Hematopoietic multipotent progenitor cell treated with erythropoietin and hydrocortisone succinate and interleukin-3 and kit ligand, for 4 days (in vitro differentiated cells): Measurements from ENCODE around the gene MGME1.

Source experiments
- DNase-seq: peaks from one replicate; pipeline ENCODE4 v3.0.0-alpha.2; 2015

The MGME1 gene, protein sequence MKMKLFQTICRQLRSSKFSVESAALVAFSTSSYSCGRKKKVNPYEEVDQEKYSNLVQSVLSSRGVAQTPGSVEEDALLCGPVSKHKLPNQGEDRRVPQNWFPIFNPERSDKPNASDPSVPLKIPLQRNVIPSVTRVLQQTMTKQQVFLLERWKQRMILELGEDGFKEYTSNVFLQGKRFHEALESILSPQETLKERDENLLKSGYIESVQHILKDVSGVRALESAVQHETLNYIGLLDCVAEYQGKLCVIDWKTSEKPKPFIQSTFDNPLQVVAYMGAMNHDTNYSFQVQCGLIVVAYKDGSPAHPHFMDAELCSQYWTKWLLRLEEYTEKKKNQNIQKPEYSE

GRCh38 chr20:17968366-17969277 is at the start of gene MGME1, which contains the start of gene SNX5:
MGME1 (plus strand) TSS chr20:17969018; CDS start chr20:17969860, 842 bp downstream.
SNX5 (minus strand) TSS chr20:17968794; CDS start chr20:17968425, 369 bp downstream.
- peak; percentile 100 for DNase-seq

- DNase-seq = no peak
These were observed 49.7 kb upstream of the MGME1 start for GRCh38 chr20:17919149-17919548.

- peak; percentile 39 for DNase-seq
These were observed 47.0 kb upstream of the MGME1 start for GRCh38 chr20:17921774-17922173.

- peak; percentile 58 for DNase-seq
These were observed 43.5 kb upstream of the MGME1 start for GRCh38 chr20:17925141-17925939.

- DNase-seq = no peak
These were observed 42.9 kb upstream of the MGME1 start for GRCh38 chr20:17925940-17926300.

DNA sequence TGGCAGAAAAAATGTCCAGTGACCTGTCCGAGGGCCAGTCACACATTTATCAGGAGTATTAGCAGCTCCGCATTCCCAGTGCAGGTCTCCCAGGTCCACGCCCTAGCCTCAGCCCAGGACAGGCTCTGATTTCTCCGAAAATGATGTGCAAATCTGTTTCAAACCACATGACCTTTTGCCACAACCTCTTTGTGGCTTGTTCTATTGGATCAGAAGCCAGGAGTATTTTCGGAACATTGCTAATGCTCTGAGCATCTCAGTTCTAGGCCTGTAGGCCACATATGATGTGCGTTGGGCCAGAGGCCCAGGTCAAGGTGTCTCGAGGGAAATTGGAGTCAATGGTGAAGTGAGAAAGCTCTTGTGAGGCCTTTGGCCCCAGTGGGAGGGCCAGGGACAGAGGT is 40.6 kb upstream of the MGME1 start:
- DNase-seq = no peak

GRCh38 chr20:17928633-17929311 is 40.0 kb upstream of the MGME1 start:
- no peak for DNase-seq

DNA sequence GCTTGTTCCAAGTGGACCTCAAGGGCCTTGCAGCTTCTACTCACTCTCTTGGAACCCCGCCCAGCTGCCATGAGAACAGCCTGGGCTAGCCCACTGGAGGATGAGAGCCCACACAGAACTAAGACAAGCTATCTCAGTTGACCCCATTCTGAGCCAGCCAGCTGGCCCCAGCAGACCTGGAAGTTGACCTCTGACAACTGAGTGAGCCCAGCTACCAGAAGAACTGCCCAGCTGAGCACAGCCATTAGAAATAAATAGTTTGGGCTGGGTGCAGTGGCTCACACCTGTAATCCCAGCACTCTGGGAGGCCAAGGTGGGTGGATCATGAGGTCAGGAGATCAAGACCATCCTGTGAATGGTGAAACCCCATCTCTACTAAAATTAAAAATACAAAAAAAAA is 37.3 kb upstream of the MGME1 start:
- DNase-seq = no peak

GRCh38 chr20:17932396-17932795 is 36.4 kb upstream of the MGME1 start:
- DNase-seq = no peak

DNA sequence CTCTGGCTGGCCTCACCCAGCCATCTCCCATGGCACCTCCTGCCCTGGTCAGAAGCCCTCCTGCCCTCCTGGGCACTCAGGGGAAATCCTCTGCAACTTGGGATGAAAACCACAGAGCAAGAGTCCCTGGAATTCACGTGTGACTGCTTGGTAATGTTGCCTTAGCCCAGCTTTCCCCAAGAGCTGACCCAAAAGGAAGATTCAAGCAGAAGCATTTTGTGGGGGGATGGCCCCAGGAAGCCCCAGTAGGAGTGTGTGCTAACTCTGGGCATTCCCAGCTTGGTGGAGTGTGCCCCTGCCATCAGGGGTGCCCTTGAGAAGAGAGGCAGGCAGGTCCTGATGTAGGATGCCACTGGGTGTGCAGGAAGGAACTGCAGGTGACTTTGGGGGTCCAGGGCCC is 35.7 kb upstream of the MGME1 start:
- no peak for DNase-seq

DNA sequence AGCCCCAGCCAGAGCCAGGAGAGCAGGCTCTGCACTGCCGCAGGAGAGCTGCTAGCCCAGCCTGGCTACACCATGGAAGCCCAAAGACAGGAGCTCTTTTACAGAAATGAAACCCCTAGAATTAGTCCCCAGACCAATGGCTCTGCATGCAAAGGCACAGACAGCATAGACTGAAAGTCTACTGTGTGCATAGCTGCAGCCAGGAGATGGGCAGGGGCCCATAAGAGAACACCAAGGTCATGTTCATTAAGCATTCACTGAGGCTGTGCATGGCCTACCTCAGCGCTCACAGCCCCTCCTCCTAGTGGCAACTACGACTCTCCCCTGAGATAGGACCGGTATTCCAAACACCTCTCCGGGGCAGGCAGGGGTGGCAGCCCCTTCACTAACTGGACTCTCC is 35.1 kb upstream of the MGME1 start:
- no peak for DNase-seq

DNA sequence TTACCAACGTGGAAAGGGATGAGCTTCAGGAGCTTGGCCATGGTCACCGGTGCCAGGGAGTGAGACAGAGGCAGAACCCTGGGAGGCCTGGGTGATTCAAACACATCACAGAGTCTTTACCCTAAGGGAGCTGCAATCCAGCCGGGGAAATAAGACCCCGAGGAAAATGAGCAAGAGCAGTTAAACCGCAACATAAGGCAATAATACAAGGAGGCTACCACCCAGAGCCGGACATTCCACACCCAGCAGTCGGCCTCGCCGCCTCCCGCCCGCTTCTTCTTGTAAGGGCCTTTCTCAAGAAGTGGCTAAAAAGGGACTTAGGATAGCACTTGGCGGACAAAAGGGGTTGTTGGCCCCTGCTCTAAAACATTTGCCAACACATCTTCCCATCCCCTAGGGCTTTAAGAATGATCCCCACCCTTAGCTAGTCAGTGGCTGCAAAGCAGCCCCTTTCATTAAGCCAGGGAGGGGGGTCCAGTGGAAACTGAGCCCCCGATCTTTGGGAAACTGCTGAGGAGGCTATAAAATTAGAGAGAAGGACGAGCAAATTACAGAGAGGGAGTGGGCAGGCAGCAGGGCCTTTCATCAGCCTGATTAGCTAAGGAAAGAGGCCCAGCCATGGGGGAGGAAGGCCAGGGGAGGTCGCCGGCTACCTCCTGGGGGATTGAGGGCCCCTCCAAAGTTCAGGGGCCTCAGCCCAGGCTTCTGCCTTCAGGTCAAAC is 34.5 kb upstream of the MGME1 start:
- no peak for DNase-seq

DNA sequence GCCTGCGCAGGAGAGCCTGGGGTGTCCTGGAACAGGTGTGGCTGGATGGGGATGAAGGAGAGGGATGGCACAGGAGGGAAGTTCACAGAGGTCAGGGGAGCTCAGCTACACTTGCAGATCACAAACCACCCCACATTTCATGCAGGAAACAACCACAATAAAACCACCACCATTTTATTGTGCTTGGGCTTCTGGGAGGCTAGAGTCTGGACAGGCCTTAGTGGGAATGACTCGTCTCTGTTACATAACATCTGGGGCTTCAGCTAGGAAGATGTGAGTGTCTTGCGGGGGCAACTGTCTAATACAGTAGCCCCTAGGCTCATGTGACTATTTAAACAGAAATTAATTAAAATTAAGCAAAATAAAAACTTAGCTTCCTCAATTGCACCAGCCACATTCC is 33.6 kb upstream of the MGME1 start:
- DNase-seq = peak; percentile 30

DNA sequence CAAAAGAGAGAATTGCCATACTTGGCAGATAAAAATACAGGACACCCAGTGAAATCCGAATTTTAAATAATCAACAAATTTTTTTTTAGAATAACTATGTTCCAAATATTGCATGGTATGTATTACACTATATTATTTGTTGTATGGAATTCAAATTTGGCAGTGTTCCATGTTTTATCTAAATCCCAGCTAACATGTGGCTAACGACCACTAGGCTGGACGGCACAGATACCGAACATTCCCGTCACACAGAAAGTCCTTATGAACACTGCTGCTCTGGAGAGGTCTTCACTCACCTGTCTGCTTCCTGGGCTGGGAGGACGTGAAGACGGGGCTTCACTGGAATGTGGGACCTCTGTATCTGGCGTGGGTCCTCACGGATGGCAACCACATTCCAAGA is 33.1 kb upstream of the MGME1 start:
- DNase-seq = no peak

DNA sequence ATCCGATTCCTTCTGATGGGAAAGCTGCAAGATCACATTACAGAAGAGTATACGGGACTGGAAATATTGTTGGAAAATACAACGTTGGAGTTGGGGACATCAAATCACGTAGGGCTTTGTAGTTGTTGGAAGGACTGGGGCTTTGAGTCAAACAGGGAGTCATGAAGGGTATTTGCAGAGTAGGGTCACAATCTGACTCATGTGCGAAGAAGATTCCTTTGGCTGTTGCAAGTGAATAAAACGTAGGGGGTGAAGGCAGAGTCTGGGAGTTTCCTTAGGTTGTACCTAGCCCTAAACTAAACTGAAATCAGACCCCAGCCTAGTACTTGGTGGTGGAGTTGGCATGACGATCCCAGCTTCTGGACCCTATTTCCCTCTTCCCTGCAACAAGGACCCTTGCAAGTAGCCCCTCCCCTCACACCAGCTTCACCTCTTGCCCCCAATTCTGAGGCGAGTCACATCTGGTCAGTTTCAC is 32.5 kb upstream of the MGME1 start:
- DNase-seq = no peak

GRCh38 chr20:17936761-17937732 is 31.8 kb upstream of the MGME1 start:
- no peak for DNase-seq

GRCh38 chr20:17938871-17939619 is 29.8 kb upstream of the MGME1 start:
- peak; percentile 88 for DNase-seq

- no peak for DNase-seq
These were observed 29.1 kb upstream of the MGME1 start for GRCh38 chr20:17939622-17940223.
